ENCODE measurements around the gene FOXRED2. TPM values are rescaled to one million over a fixed set of nuclear protein-coding genes. Genes with fewer than 3 reads are reported as not detected.
A peak's percentile ranks its signal among the peaks of the same experiment; 100 is the strongest.

FOXRED2 gene
- total RNA-seq, 4 donors from 2014 or later = 0.37 to 3.0 (median 1.5) TPM

GRCh38 chr22:36465232-36466021 is 41.4 kb downstream of the FOXRED2 start:
- in situ Hi-C loops (cut with MboI; ENCODE audit: low pct_ligation_motif_present in 1 of 4, low pct_unique_long_range_greater_than_20kb in 1 of 4, low sequenced_read_pairs in 3 of 4) = loop anchor here in 1 of 4 donors (10.0 kb wide), 1 partner anchor 161 kb away; no protein-coding TSS in a partner anchor
- Histone ChIP-seq H3K27me3 (no peaks in the 10 kb centered on the region), H3K9me3 (no peaks in the 10 kb centered on the region), H3K27ac (peak overlapping the region; percentile 98), H3K36me3 (no peaks in the 10 kb centered on the region), H3K4me1 (peaks cover 21 to 72% (median 48%) of the 10 kb centered on the region in 4 donors), H3K4me3 (no peak overlapping the region)
- intact Hi-C loops (cut with DNase I; ENCODE audit: low total_unique reads) = loop anchor here (5.0 kb wide), 1 partner anchor 88 kb away; no protein-coding TSS in a partner anchor
- DNase-seq = peak; percentile 80
- TF ChIP-seq EP300 (IDR thresholded peaks at IDR 0.05; ENCODE audit: low read depth) (peak; percentile 37), POLR2A (IDR thresholded peaks at IDR 0.05) (peak; percentile 27), CTCF (IDR thresholded peaks at IDR 0.05) (no peak), POLR2AphosphoS5 (IDR thresholded peaks at IDR 0.05) (peak; percentile 45 to 66 (median 63))
- 29 to 43% methylated on average over 4 to 25 of the region's 25 CpGs for WGBS, 2 donors (ENCODE audit: low coverage in 1 of 2)

- peak overlapping the region; percentile 98 for H3K27ac ChIP-seq
- H3K36me3 ChIP-seq = no peaks in the 10 kb centered on the region
- intact Hi-C loops (cut with DNase I; ENCODE audit: low total_unique reads) = loop anchor here (5.0 kb wide), 1 partner anchor 87 kb away; no protein-coding TSS in a partner anchor
- no peak for DNase-seq
- TF ChIP-seq POLR2AphosphoS5 (IDR thresholded peaks at IDR 0.05) (no peak), POLR2A (IDR thresholded peaks at IDR 0.05) (no peak), CTCF (IDR thresholded peaks at IDR 0.05) (no peak), EP300 (IDR thresholded peaks at IDR 0.05; ENCODE audit: low read depth) (no peak)
- no peak overlapping the region for H3K4me3 ChIP-seq
- H3K4me1 ChIP-seq = peaks cover 18 to 72% (median 49%) of the 10 kb centered on the region in 4 donors
- 82% methylated on average over 16 of the region's 20 CpGs; no CpG with 5 or more reads in 1 of the 2 donors for WGBS, 2 donors (ENCODE audit: low coverage in 1 of 2)
- in situ Hi-C loops (cut with MboI; ENCODE audit: low pct_ligation_motif_present in 1 of 4, low pct_unique_long_range_greater_than_20kb in 1 of 4, low sequenced_read_pairs in 3 of 4) = loop anchor here in 1 of 4 donors (10.0 kb wide), 1 partner anchor 160 kb away; no protein-coding TSS in a partner anchor
- no peaks in the 10 kb centered on the region for H3K27me3 ChIP-seq
- no peaks in the 10 kb centered on the region for H3K9me3 ChIP-seq
These were observed 42.1 kb downstream of the FOXRED2 start for GRCh38 chr22:36464715-36465231.

GRCh38 chr22:36463783-36464184 is 43.1 kb downstream of the FOXRED2 start:
- no peaks in the 10 kb centered on the region for H3K9me3 ChIP-seq
- in situ Hi-C loops (cut with MboI; ENCODE audit: low pct_ligation_motif_present in 1 of 4, low pct_unique_long_range_greater_than_20kb in 1 of 4, low sequenced_read_pairs in 3 of 4) (loop anchor here in 1 of 4 donors (10.0 kb wide), 1 partner anchor 159 kb away; no protein-coding TSS in a partner anchor), intact Hi-C loops (cut with DNase I; ENCODE audit: low total_unique reads) (no loop called here)
- WGBS, 2 donors (ENCODE audit: low coverage in 1 of 2) = 60% methylated on average over 11 of the region's 17 CpGs; no CpG with 5 or more reads in 1 of the 2 donors
- H3K4me3 ChIP-seq = no peak overlapping the region
- H3K4me1 ChIP-seq = peaks cover 15 to 66% (median 49%) of the 10 kb centered on the region in 4 donors
- H3K27ac ChIP-seq = peak overlapping the region; percentile 98
- TF ChIP-seq POLR2AphosphoS5 (IDR thresholded peaks at IDR 0.05) = peak in 2 of 3 donors; percentile 7 to 40
- peak; percentile 19 for TF ChIP-seq EP300 (IDR thresholded peaks at IDR 0.05; ENCODE audit: low read depth)
- TF ChIP-seq POLR2A (IDR thresholded peaks at IDR 0.05) = no peak
- no peaks in the 10 kb centered on the region for H3K36me3 ChIP-seq
- no peaks in the 10 kb centered on the region for H3K27me3 ChIP-seq
- no peak for DNase-seq

- WGBS, 2 donors (ENCODE audit: low coverage in 1 of 2) = 63 to 76% methylated on average over 3 to 16 of the region's 16 CpGs
- no peak for DNase-seq
- intact Hi-C loops (cut with DNase I; ENCODE audit: low total_unique reads) (no loop called here), in situ Hi-C loops (cut with MboI; ENCODE audit: low pct_ligation_motif_present in 1 of 4, low pct_unique_long_range_greater_than_20kb in 1 of 4, low sequenced_read_pairs in 3 of 4) (loop anchor here in 1 of 4 donors (10.0 kb wide), 1 partner anchor 157 kb away; no protein-coding TSS in a partner anchor)
- no peak overlapping the region for H3K4me3 ChIP-seq
- no peaks in the 10 kb centered on the region for H3K27me3 ChIP-seq
- H3K27ac ChIP-seq = peak overlapping the region; percentile 98
- peaks cover 25 to 66% (median 53%) of the 10 kb centered on the region in 4 donors for H3K4me1 ChIP-seq
- no peaks in the 10 kb centered on the region for H3K36me3 ChIP-seq
- H3K9me3 ChIP-seq = no peaks in the 10 kb centered on the region
- TF ChIP-seq EP300 (IDR thresholded peaks at IDR 0.05; ENCODE audit: low read depth) = no peak
- no peak for TF ChIP-seq POLR2AphosphoS5 (IDR thresholded peaks at IDR 0.05)
- no peak for TF ChIP-seq CTCF (IDR thresholded peaks at IDR 0.05)
- TF ChIP-seq POLR2A (IDR thresholded peaks at IDR 0.05) = no peak
These were observed 44.9 kb downstream of the FOXRED2 start for GRCh38 chr22:36461665-36462649.

Measured in transverse colon (tissue), 4 donors.